HepG2 (cell line): ENCODE results near the gene TSPAN7. TPM values are rescaled to one million over a fixed set of nuclear protein-coding genes. Genes with fewer than 3 reads are reported as not detected.

ENCODE experiments used
- ATAC-seq: fragments of 200-7000 bp; cut with Tn5 transposase; 3 replicates; pipeline ENCODE4 v1.9.1; 2020; ENCODE audit warnings: mild to moderate bottlenecking, moderate library complexity
- BruUV-seq: library from RNA; stranded (reverse); fragments of 400-500 nt; replicated peaks from 2 replicates; lab custom pipeline; 2021; lab: Mats Ljungman, UMichigan
- CTCF ChIA-PET: fragments of 300-600 bp; formaldehyde crosslinking; extraction: SDS; loops from one replicate; lab custom pipeline; 2021; ENCODE audit warnings: low total read pairs, inconsistent platforms, low intra/inter-chr PET ratio; lab: Yijun Ruan, JAX
- POLR2A ChIA-PET: fragments of 350-600 bp; sonication (Branson Sonifier 250); formaldehyde crosslinking; loops from one replicate; lab custom pipeline; 2020; ENCODE audit warnings: antibody characterized with exemption, inconsistent platforms; lab: Yijun Ruan, JAX
- DNase-seq: peaks from one replicate; pipeline ENCODE4 v3.0.0-alpha.2; 2015; ENCODE audit warnings: low spot score
- FAIRE-seq: peaks from 3 replicates; lab custom pipeline; 2011; peaks lifted over from hg19 to GRCh38; lab: Jason Lieb, UNC
- H2AFZ ChIP-seq: one replicate; pipeline ENCODE4 v1.6.1; 2011; ENCODE audit warnings: low read length, inconsistent platforms
- H3K27ac ChIP-seq: fragments of 300-600 bp; 3 replicates; pipeline ENCODE4 v1.8.0; 2011; ENCODE audit warnings: mixed run types, mild to moderate bottlenecking, mixed read lengths, low read length, inconsistent platforms; ENCODE audit not compliant: insufficient read depth; ENCODE audit errors: extremely low read length
- H3K27me3 ChIP-seq, 2 experiments: fragments of 200-600 bp in 1 of 2; 2 replicates in 1 of 2; 3 replicates in 1 of 2; pipeline versions ENCODE4 v1.6.0 to v1.8.0; 2011; ENCODE audit warnings: low read length in 2 of 2, mild to moderate bottlenecking in 2 of 2, moderate library complexity in 2 of 2, inconsistent platforms in 1 of 2; ENCODE audit not compliant: insufficient read depth in 2 of 2, control insufficient read depth in 1 of 2
- H3K36me3 ChIP-seq, 2 experiments: fragments of 200-600 bp in 1 of 2; replicated peaks in 1 of 2; 2 replicates in 1 of 2; 3 replicates in 1 of 2; pipeline versions ENCODE4 v1.5.1 to v1.8.0; 2011; ENCODE audit warnings: low read length in 2 of 2, inconsistent platforms in 1 of 2; ENCODE audit not compliant: insufficient read depth in 2 of 2, control insufficient read depth in 1 of 2
- H3K4me1 ChIP-seq: 2 replicates; pipeline ENCODE4 v1.5.1; 2012; ENCODE audit warnings: low read length, inconsistent platforms; ENCODE audit not compliant: insufficient read depth
- H3K4me2 ChIP-seq: 2 replicates; pipeline ENCODE4 v1.6.0; 2011; ENCODE audit warnings: low read depth, low read length, inconsistent platforms
- H3K4me3 ChIP-seq, 3 experiments: fragments of 200-600 bp in 1 of 3; sonication (generic), shearing (Covaris generic) in 1 of 3; replicated peaks in 1 of 3; 2 replicates each; pipeline ENCODE4 v1.5.1; 2011 to 2016; ENCODE audit warnings: low read length in 3 of 3, inconsistent platforms in 2 of 3, low read depth in 2 of 3, mild to moderate bottlenecking in 2 of 3, control low read depth in 1 of 3, mixed read lengths in 1 of 3; ENCODE audit not compliant: insufficient read depth in 1 of 3
- H3K79me2 ChIP-seq: one replicate; pipeline ENCODE4 v1.6.1; 2011; ENCODE audit warnings: low read length, inconsistent platforms; ENCODE audit not compliant: insufficient read depth
- H3K9ac ChIP-seq: 2 replicates; pipeline ENCODE4 v1.6.0; 2011; ENCODE audit warnings: mild to moderate bottlenecking, low read depth, low read length, inconsistent platforms; ENCODE audit not compliant: insufficient read depth
- H3K9me3 ChIP-seq: 2 replicates; pipeline ENCODE4 v1.5.1; 2012; ENCODE audit warnings: mild to moderate bottlenecking, low read length
- H4K20me1 ChIP-seq: 2 replicates; pipeline ENCODE4 v1.6.0; 2011; ENCODE audit warnings: inconsistent platforms, mild to moderate bottlenecking, low read length, moderate library complexity; ENCODE audit not compliant: insufficient read depth
- ATF4 ChIP-seq, 2 experiments: fragments of 450-650 bp in 1 of 2; sonication (generic) in 1 of 2; formaldehyde crosslinking; IDR thresholded peaks; 2 replicates each; pipeline versions ENCODE4 v1.5.0 to v1.8.0; 2020 to 2022; ENCODE audit warnings: mild to moderate bottlenecking in 1 of 2, missing genetic modification reagents in 1 of 2
- CSRNP2 ChIP-seq: sonication (generic); formaldehyde crosslinking; conservative IDR thresholded peaks from 2 replicates; pipeline ENCODE4 v1.8.0; 2022; ENCODE audit warnings: low read depth, missing genetic modification reagents
- EHMT2 ChIP-seq: fragments of 200-600 bp; sonication (generic); IDR thresholded peaks from 2 replicates; pipeline ENCODE4 v1.7.0; 2017; ENCODE audit warnings: antibody characterized with exemption, low read depth, low read length, borderline replicate concordance
- FUBP1 ChIP-seq: sonication (generic); formaldehyde crosslinking; IDR thresholded peaks from 2 replicates; pipeline ENCODE4 v1.5.1; 2020; ENCODE audit warnings: missing genetic modification reagents, mild to moderate bottlenecking, borderline replicate concordance
- SOX6 ChIP-seq, 2 experiments: fragments of 450-650 bp in 1 of 2; sonication (generic) in 1 of 2; formaldehyde crosslinking in 1 of 2; IDR thresholded peaks; 2 replicates each; pipeline versions ENCODE4 v1.4.0 to v1.6.1; 2017 to 2020; ENCODE audit warnings: antibody characterized with exemption in 1 of 2, mild to moderate bottlenecking in 1 of 2, missing genetic modification reagents in 1 of 2
- THAP7 ChIP-seq: sonication (generic); formaldehyde crosslinking; IDR thresholded peaks from 2 replicates; pipeline ENCODE4 v1.8.1; 2023; ENCODE audit warnings: mild to moderate bottlenecking, missing genetic modification reagents
- ZBTB10 ChIP-seq: sonication (generic); formaldehyde crosslinking; IDR thresholded peaks from 2 replicates; pipeline ENCODE4 v1.4.0; 2020; ENCODE audit warnings: missing genetic modification reagents, borderline replicate concordance
- ZNF333 ChIP-seq: sonication (generic); formaldehyde crosslinking; IDR thresholded peaks from 2 replicates; pipeline ENCODE4 v1.4.0; 2020; ENCODE audit warnings: mild to moderate bottlenecking, missing genetic modification reagents, borderline replicate concordance
- ZNF468 ChIP-seq: sonication (generic); formaldehyde crosslinking; IDR thresholded peaks from 2 replicates; pipeline ENCODE4 v1.8.0; 2022; ENCODE audit warnings: mild to moderate bottlenecking, moderate library complexity, missing genetic modification reagents
- WGBS: methylation state at CpG from one replicate; pipeline ENCODE4 v1.1.6; 2017; ENCODE audit warnings: low lambda C conversion rate; 5-methylcytosine and 5-hydroxymethylcytosine counted together
- in situ Hi-C: cut with HindIII; loops from 2 replicates; pipeline ENCODE4 v1.10.0; 2017; ENCODE audit warnings: low pct_unique_long_range_greater_than_20kb; ENCODE audit not compliant: extremely low pct_ligation_motif_present
- intact Hi-C: fragments of 100-400 bp; cut with micrococcal nuclease; formaldehyde crosslinking; loops from one replicate; pipeline ENCODE4 v1.10.0; 2022; ENCODE audit not compliant: unreplicated experiment
- polyA plus RNA-seq, 8 experiments: library from polyadenylated mRNA; depleted of rRNA in 3 of 8; stranded (reverse) in 7 of 8; unstranded in 1 of 8; fragments of >200 nt; fragmentation: Illumina TruSeq in 4 of 8; extraction: Trizol in 4 of 8; gene quantifications; 2 replicates each; pipeline versions ENCODE4 v1.2.1 to v1.2.3, GENCODE V29; 2011 to 2016; ENCODE audit warnings: low read depth in 4 of 8, missing spikeins in 1 of 8, mixed read lengths in 1 of 8; ENCODE audit not compliant: insufficient read depth in 1 of 8
- total RNA-seq, 5 experiments: library from RNA; depleted of rRNA; stranded (reverse); fragments of >200 nt; fragmentation: Illumina TruSeq; extraction: Trizol; gene quantifications; 2 replicates each; pipeline ENCODE4 v1.2.3, GENCODE V29; 2016; ENCODE audit warnings: low read depth in 1 of 5

Gene TSPAN7
- total and polyA plus RNA-seq, 2 of the 13 experiments (the other 11 are each of a cell fraction or from before 2014, with no cell fraction given): 21.4 to 47.1 TPM

- H4K20me1 ChIP-seq: no peaks in the 10 kb centered on the region
- no TSS peak for BruUV-seq
- H3K4me3 ChIP-seq: no peak overlapping the region
- no peaks in the 10 kb centered on the region for H3K27me3 ChIP-seq
- H3K9me3 ChIP-seq: no peaks in the 10 kb centered on the region
- FAIRE-seq (no peak), ATAC-seq (no peak), DNase-seq (no peak)
- ChIA-PET POLR2A (no interaction called here), CTCF (no interaction called here)
- no peaks in the 10 kb centered on the region for H3K79me2 ChIP-seq
- intact Hi-C loops (no loop called here), in situ Hi-C loops (no loop called here)
- H3K36me3 ChIP-seq: no peaks in the 10 kb centered on the region
- H3K4me1 ChIP-seq: peaks cover 28% of the 10 kb centered on the region
- no peak overlapping the region for H3K27ac ChIP-seq
- H2AFZ ChIP-seq: no peak overlapping the region
- TF ChIP-seq SOX6 (IDR thresholded peaks at IDR 0.05): no peak
- TF ChIP-seq SOX6 (CRISPR knock-in tag; IDR thresholded peaks at IDR 0.05): no peak
- no peak for TF ChIP-seq CSRNP2 (CRISPR knock-in tag)
- WGBS: 94% methylated on average over 2 of the region's 2 CpGs
- H3K4me2 ChIP-seq: no peak overlapping the region
- no peak overlapping the region for H3K9ac ChIP-seq
These were observed 13.5 kb downstream of the TSPAN7 start for GRCh38 chrX:38574858-38575257.

GRCh38 chrX:38575888-38576287, 14.5 kb downstream of the TSPAN7 start:
- H3K9ac ChIP-seq: no peak overlapping the region
- BruUV-seq: no TSS peak
- no peak overlapping the region for H3K4me3 ChIP-seq
- H3K79me2 ChIP-seq: no peaks in the 10 kb centered on the region
- intact Hi-C loops (no loop called here), in situ Hi-C loops (no loop called here)
- no peak overlapping the region for H3K4me2 ChIP-seq
- FAIRE-seq (no peak), DNase-seq (no peak), ATAC-seq (no peak)
- no peaks in the 10 kb centered on the region for H3K27me3 ChIP-seq
- H4K20me1 ChIP-seq: no peaks in the 10 kb centered on the region
- POLR2A ChIA-PET: no interaction called here
- no peaks in the 10 kb centered on the region for H3K9me3 ChIP-seq
- 47% methylated on average over 2 of the region's 2 CpGs for WGBS
- no peaks in the 10 kb centered on the region for H3K36me3 ChIP-seq
- no peak overlapping the region for H2AFZ ChIP-seq
- H3K4me1 ChIP-seq: peaks cover 38% of the 10 kb centered on the region
- H3K27ac ChIP-seq: no peak overlapping the region
- CTCF ChIA-PET: no interaction called here
- TF ChIP-seq THAP7 (CRISPR knock-in tag) (no peak), ATF4 (CRISPR knock-in tag; IDR thresholded peaks at IDR 0.05) (no peak), ZNF468 (CRISPR knock-in tag) (no peak), ZNF333 (CRISPR knock-in tag) (no peak), EHMT2 (no peak), FUBP1 (CRISPR knock-in tag) (no peak), ZBTB10 (no peak)
